ENCODE measurements around the gene SLC30A4. TPM values are rescaled to one million over a fixed set of nuclear protein-coding genes. Genes with fewer than 3 reads are reported as not detected.

The SLC30A4 gene
- total and polyA plus RNA-seq, 9 donors: 2.5 to 10.9 (median 7.5) TPM

DNA sequence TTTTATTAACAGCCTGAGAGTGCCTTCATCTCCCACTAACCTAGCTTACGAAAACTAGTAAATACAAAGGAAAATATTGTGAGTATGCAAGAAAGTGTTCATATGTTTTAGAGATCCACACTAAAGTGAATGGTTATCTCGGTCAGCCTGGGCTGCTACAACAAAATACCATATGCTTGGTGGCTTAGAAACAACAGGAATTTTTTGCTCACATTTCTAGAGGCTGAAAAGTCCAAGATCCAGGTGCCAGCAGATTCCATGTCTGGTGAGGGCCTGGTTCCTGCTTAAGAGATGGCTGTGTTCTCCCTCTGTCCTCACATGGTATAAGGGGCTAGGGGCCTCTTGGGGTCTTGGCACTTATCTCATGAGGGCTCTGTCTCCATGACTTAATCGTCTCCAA lies 20.5 kb upstream of the SLC30A4 start:
- no peaks in the 10 kb centered on the region for H3K27me3 ChIP-seq
- H3K9me3 ChIP-seq: no peaks in the 10 kb centered on the region
- no peak overlapping the region for H3K4me3 ChIP-seq
- no peaks in the 10 kb centered on the region for H3K36me3 ChIP-seq
- TF ChIP-seq EP300 (IDR thresholded peaks at IDR 0.05) (no peak), POLR2A (IDR thresholded peaks at IDR 0.05) (no peak)
- TF ChIP-seq, protein P1, sequence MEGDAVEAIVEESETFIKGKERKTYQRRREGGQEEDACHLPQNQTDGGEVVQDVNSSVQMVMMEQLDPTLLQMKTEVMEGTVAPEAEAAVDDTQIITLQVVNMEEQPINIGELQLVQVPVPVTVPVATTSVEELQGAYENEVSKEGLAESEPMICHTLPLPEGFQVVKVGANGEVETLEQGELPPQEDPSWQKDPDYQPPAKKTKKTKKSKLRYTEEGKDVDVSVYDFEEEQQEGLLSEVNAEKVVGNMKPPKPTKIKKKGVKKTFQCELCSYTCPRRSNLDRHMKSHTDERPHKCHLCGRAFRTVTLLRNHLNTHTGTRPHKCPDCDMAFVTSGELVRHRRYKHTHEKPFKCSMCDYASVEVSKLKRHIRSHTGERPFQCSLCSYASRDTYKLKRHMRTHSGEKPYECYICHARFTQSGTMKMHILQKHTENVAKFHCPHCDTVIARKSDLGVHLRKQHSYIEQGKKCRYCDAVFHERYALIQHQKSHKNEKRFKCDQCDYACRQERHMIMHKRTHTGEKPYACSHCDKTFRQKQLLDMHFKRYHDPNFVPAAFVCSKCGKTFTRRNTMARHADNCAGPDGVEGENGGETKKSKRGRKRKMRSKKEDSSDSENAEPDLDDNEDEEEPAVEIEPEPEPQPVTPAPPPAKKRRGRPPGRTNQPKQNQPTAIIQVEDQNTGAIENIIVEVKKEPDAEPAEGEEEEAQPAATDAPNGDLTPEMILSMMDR (IDR thresholded peaks at IDR 0.05): no peak
- H3K4me1 ChIP-seq (ENCODE audit: insufficient read depth): no peaks in the 10 kb centered on the region
- H3K27ac ChIP-seq: no peak overlapping the region
- 73 to 84% (median 76%) methylated on average over 3 of the region's 3 CpGs for WGBS, 3 donors
- no peak for DNase-seq
- intact Hi-C loops (cut with DNase I): no loop called here

DNA sequence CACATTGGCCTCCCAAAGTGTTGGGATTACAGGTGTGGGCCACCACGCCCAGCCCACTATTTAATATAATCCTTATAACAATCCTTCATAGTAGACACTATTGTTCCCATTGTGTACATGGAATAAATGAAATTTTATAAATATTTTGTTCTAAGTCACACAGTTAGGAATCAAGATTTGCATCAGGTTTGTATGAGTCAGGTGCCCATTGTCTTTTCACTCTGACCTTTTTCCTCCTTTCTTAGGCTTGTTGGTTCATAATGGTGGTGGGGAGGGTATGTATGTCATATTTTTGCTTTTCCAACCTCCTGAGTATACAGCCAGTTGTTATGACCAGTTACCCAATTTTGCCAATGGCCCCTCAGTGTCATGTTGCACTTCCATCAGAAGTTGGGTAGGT lies 18.0 kb upstream of the SLC30A4 start:
- Histone ChIP-seq H3K4me1 (ENCODE audit: insufficient read depth) (no peaks in the 10 kb centered on the region), H3K4me3 (no peak overlapping the region), H3K27me3 (no peaks in the 10 kb centered on the region), H3K27ac (no peak overlapping the region), H3K36me3 (no peaks in the 10 kb centered on the region), H3K9me3 (no peaks in the 10 kb centered on the region)
- intact Hi-C loops (cut with DNase I): no loop called here
- TF ChIP-seq EP300 (IDR thresholded peaks at IDR 0.05) (no peak), POLR2A (IDR thresholded peaks at IDR 0.05) (no peak)
- TF ChIP-seq, protein P1 (IDR thresholded peaks at IDR 0.05): no peak
- no peak for DNase-seq
- 86 to 93% (median 87%) methylated on average over 1 of the region's 1 CpG for WGBS, 3 donors

DNA sequence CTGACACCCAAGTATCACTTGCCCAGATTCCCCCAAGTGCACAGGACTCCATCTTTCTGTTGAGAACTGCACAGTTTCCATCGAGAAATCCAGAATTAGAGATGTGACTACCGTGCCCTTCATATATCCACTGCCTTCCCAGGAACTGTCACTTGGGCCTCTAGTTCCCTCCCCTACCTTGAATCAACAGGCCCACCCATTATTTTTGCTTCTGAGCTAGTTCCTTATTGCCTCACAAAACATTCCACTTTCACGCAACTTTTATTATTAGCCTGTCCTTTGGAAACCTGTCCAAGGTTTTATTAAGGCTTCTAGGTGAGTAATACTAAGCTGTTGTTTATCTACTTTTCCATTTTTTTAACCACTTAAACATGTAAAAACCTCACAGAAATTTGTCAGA lies 17.1 kb upstream of the SLC30A4 start:
- Histone ChIP-seq H3K4me1 (ENCODE audit: insufficient read depth) (no peaks in the 10 kb centered on the region), H3K9me3 (no peaks in the 10 kb centered on the region), H3K36me3 (no peaks in the 10 kb centered on the region), H3K4me3 (no peak overlapping the region), H3K27ac (no peak overlapping the region), H3K27me3 (no peaks in the 10 kb centered on the region)
- intact Hi-C loops (cut with DNase I): no loop called here
- WGBS, 3 donors: 90 to 95% (median 93%) methylated on average over 3 of the region's 3 CpGs
- no peak for DNase-seq
- TF ChIP-seq, protein P1 (IDR thresholded peaks at IDR 0.05): no peak
- no peak for TF ChIP-seq POLR2A (IDR thresholded peaks at IDR 0.05)
- no peak for TF ChIP-seq EP300 (IDR thresholded peaks at IDR 0.05)

DNA sequence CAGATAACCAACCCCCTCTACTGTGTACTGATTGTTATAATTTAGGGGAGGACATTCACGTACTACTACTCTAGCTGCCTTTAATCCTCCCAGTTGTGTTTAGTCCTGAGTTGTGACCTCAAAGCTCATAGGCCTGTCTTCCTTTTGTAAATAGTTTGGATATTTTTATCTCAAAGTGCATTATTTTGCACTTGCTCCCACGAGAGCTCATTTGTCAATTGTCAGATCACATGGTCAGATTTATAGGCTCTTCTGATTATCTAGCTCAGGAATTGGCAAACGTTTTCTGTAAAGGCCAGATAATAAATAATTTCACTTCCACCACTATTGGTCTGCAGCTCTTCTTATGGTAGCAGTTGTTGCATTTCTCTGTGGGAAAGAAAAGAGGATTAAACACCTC lies 14.4 kb upstream of the SLC30A4 start:
- no peaks in the 10 kb centered on the region for H3K27me3 ChIP-seq
- no peak for DNase-seq
- intact Hi-C loops (cut with DNase I): no loop called here
- TF ChIP-seq, protein P1 (IDR thresholded peaks at IDR 0.05): no peak
- TF ChIP-seq POLR2A (IDR thresholded peaks at IDR 0.05): no peak
- TF ChIP-seq EP300 (IDR thresholded peaks at IDR 0.05): no peak
- H3K4me1 ChIP-seq (ENCODE audit: insufficient read depth): no peaks in the 10 kb centered on the region
- no peaks in the 10 kb centered on the region for H3K36me3 ChIP-seq
- H3K4me3 ChIP-seq: no peak overlapping the region
- no peaks in the 10 kb centered on the region for H3K9me3 ChIP-seq
- 10 to 14% (median 13%) methylated on average over 3 of the region's 3 CpGs for WGBS, 3 donors
- no peak overlapping the region for H3K27ac ChIP-seq
